GM21737 (cell line): Measurements from ENCODE around the gene FIBCD1.

Experiments
- ATAC-seq: cut with Tn5 transposase; IDR thresholded peaks from one replicate; pipeline ENCODE4 v1.9.1; 2021; ENCODE audit warnings: mild to moderate bottlenecking, moderate library complexity; ENCODE audit not compliant: unreplicated experiment

The FIBCD1 gene

GRCh38 chr9:130884111-130884531 is 54.9 kb downstream of the FIBCD1 start:
- no peak for ATAC-seq

DNA sequence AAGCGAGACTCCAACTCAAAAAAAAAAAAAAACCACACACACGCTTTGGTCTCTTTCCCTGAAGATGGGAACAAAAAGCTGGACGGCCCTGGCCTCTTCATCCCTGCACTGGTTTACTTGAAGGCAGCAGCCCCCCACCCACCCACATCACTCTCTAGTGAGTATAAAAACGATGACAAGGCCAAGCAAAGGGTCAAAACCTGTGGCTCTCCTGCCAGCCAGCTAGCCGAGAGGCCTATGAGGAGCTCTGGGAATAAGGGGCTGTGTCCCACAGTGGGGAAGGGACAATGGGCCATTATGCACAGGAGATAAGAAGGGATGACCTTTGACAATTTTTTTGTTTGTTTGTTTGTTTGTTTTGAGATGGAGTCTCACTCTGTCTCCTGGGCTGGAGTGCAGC is 55.6 kb downstream of the FIBCD1 start:
- ATAC-seq = no peak

GRCh38 chr9:130882696-130883225 is 56.3 kb downstream of the FIBCD1 start:
- no peak for ATAC-seq

- no peak for ATAC-seq
These were observed 57.5 kb downstream of the FIBCD1 start for GRCh38 chr9:130881516-130881915.

GRCh38 chr9:130880599-130881220 is 58.3 kb downstream of the FIBCD1 start:
- no peak for ATAC-seq

GRCh38 chr9:130879863-130880411 is 59.1 kb downstream of the FIBCD1 start:
- ATAC-seq = no peak

DNA sequence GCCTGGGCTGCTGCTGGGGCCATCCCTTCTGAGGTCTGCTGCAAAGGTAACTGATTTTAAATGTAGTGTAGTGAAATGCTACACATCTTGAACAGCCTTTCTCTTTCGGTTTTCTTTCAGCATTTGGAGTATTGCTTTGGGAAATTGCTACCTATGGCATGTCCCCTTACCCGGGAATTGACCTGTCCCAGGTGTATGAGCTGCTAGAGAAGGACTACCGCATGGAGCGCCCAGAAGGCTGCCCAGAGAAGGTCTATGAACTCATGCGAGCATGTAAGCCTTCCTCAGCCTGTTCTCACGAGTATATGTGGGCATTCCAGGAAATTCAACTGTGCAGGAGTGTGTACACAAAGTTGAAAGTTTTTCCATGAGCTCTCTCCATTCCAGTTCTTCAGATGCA is 60.8 kb downstream of the FIBCD1 start:
- ATAC-seq = no peak

DNA sequence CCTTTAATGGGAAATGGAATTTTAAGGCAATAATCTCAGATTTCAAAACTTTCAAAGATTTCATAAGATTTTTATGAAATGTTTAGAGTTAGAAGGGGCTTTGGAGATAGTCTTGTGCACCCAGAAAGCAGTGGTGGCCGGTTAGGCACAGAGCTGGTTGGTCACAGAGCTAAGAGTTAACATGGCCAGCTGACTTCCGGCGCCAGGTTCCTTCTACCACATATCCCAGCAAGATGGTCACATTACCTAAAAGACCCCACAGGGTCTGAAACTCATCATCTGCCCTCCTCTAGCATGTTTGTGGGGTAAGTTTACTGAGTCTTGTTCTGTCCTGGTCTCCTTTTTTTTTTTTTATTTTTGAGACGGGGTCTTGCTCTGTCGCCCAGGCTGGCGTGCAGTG is 61.7 kb downstream of the FIBCD1 start:
- no peak for ATAC-seq

DNA sequence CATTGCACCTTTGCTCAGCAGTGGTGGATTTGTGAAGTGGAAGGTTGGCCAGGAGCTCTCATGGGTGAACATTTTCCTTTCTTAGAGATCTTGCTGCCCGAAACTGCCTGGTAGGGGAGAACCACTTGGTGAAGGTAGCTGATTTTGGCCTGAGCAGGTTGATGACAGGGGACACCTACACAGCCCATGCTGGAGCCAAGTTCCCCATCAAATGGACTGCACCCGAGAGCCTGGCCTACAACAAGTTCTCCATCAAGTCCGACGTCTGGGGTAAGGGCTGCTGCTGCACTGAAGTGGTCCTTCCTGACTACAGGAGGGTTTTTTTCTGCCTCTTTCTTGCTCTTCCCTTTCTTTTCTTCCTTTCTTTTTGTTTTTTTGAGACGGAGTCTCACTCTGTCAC is 64.3 kb downstream of the FIBCD1 start:
- ATAC-seq = no peak

GRCh38 chr9:130873966-130874365 is 65.1 kb downstream of the FIBCD1 start:
- ATAC-seq = no peak

GRCh38 chr9:130872912-130873503 is 66.0 kb downstream of the FIBCD1 start:
- no peak for ATAC-seq

- ATAC-seq = no peak
These were observed 66.5 kb downstream of the FIBCD1 start for GRCh38 chr9:130872508-130872907.

DNA sequence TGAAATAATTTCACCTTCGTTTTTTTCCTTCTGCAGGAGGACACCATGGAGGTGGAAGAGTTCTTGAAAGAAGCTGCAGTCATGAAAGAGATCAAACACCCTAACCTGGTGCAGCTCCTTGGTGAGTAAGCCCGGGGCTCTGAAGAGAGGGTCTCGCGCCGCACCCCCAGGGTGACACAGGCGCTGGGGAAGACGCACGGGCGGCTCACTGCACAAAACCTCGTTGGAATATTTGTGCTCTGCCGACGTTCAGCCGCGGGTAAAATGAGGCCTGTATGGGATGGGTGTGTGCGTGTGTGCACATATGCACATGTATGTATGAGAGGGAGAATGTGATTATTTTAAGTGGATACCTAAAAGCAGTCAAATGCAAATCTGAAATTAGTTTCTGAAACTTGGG is 67.0 kb downstream of the FIBCD1 start:
- ATAC-seq = no peak

GRCh38 chr9:130871395-130872062 is 67.5 kb downstream of the FIBCD1 start:
- ATAC-seq = no peak

DNA sequence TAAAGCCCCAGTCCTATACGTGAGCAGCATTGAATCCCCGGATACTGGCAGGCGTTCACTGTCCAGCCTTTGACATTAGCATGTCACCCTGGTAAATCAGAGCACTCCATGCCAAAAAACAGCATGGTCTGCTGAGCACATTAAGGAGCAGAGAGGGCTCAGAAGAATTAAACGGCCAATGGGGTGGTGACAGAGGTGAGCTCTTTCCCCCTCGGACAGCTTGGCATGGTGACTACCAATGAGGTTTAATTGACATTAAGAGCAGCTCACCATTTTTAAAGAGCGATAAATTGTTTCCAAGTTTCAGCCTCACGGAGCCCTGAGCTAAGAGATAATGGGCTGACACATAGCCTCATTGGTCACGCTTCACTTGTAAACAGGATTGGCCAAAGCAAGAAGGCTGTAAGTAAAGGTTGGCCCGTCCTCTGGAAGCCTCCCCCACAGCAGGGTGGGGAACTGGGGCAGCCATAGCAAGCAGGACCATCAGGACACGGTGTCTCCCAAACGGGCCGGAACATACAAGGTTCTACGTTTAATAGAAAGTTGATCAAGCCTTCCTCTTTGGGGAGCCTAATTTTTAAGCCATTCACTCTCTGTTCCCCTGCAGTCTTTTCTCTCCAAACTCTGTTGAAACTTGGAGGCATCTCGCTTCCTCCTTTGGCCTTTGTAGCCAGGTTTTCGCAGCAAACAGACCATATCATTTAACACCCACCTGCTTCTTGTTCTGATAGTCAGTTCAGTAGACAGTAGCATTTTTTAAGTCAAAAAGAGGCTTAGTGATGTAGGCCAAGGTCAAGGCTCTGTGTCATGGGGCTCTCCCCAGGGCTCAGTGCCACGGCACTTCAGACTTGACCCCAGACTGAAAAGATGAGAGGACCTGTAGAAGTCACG is 68.3 kb downstream of the FIBCD1 start:
- ATAC-seq = no peak

- no peak for ATAC-seq
These were observed 69.8 kb downstream of the FIBCD1 start for GRCh38 chr9:130869250-130869649.

- ATAC-seq = no peak
These were observed 70.8 kb downstream of the FIBCD1 start for GRCh38 chr9:130868230-130868629.

- ATAC-seq = no peak
These were observed 71.5 kb downstream of the FIBCD1 start for GRCh38 chr9:130867556-130867955.

- no peak for ATAC-seq
These were observed 72.5 kb downstream of the FIBCD1 start for GRCh38 chr9:130866474-130866965.

DNA sequence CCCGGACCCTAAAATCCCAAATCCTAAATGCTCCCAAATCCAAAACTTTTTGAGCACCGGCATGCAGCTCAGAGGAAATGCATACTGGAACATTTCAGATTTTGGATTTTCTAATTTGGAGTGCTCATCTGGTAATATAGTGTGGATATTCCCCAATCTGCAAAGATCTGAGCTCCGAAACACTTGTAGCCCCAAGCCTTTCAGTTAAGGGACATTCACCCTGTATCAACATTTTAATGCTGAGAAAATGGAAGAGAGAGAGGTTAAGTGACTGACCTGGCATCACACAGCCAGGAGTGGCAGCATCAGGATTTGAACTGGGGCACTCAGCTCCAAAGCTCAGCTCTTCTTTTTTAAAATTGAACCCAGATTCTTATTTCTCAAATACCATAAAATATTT is 73.1 kb downstream of the FIBCD1 start:
- no peak for ATAC-seq

GRCh38 chr9:130864541-130864940 is 74.5 kb downstream of the FIBCD1 start:
- ATAC-seq = no peak
